AG04450 (cell line): ENCODE measurements around the gene ARID3C. TPM values are rescaled to one million over a fixed set of nuclear protein-coding genes. Genes with fewer than 3 reads are reported as not detected.

ENCODE experiments used
- CTCF ChIA-PET: fragments of 300-600, 350-600 bp; formaldehyde crosslinking; extraction: SDS; loops from one replicate; lab custom pipeline; 2022; ENCODE audit warnings: antibody characterized with exemption, inconsistent platforms; lab: Charles Lee
- POLR2A ChIA-PET: fragments of 350-600 bp; formaldehyde crosslinking; extraction: SDS; loops from one replicate; lab custom pipeline; 2021; ENCODE audit warnings: antibody characterized with exemption, inconsistent platforms; lab: Yijun Ruan, JAX
- DNase-seq: peaks from one replicate; pipeline ENCODE4 v3.0.0-alpha.2; 2011; ENCODE audit warnings: low read depth, low spot score
- H3K27ac ChIP-seq: one replicate; pipeline ENCODE4 v1.5.1; 2012; ENCODE audit warnings: low read depth, low read length, control low read depth
- H3K27me3 ChIP-seq: one replicate; pipeline ENCODE4 v1.6.0; 2012; ENCODE audit warnings: low read length; ENCODE audit not compliant: control insufficient read depth, insufficient read depth
- H3K4me3 ChIP-seq: 2 replicates; pipeline ENCODE4 v1.5.1; 2011; ENCODE audit warnings: mild to moderate bottlenecking, low read depth, low read length, control low read depth
- H3K9me3 ChIP-seq: 2 replicates; pipeline ENCODE4 v1.5.1; 2012; ENCODE audit warnings: low read length; ENCODE audit not compliant: control insufficient read depth, insufficient read depth
- CTCF ChIP-seq: IDR thresholded peaks from 2 replicates; pipeline ENCODE4 v1.5.1; 2011; ENCODE audit warnings: low read depth, low read length, control low read depth, inconsistent platforms
- polyA minus RNA-seq: library from RNA; depleted of rRNA, polyadenylated mRNA; stranded (reverse); fragments of >200 nt; gene quantifications from 2 replicates; pipeline ENCODE4 v1.2.3, GENCODE V29; 2011; rRNA and poly(A)+ RNA removed
- polyA plus RNA-seq: library from polyadenylated mRNA; depleted of rRNA; stranded (reverse); fragments of >200 nt; gene quantifications from 2 replicates; pipeline ENCODE4 v1.2.3, GENCODE V29; 2011; rRNA removed

Gene ARID3C, protein sequence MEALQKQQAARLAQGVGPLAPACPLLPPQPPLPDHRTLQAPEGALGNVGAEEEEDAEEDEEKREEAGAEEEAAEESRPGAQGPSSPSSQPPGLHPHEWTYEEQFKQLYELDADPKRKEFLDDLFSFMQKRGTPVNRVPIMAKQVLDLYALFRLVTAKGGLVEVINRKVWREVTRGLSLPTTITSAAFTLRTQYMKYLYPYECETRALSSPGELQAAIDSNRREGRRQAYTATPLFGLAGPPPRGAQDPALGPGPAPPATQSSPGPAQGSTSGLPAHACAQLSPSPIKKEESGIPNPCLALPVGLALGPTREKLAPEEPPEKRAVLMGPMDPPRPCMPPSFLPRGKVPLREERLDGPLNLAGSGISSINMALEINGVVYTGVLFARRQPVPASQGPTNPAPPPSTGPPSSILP
- not detected in 2 replicates for polyA plus RNA-seq
- polyA minus RNA-seq = not detected in 2 replicates

DNA sequence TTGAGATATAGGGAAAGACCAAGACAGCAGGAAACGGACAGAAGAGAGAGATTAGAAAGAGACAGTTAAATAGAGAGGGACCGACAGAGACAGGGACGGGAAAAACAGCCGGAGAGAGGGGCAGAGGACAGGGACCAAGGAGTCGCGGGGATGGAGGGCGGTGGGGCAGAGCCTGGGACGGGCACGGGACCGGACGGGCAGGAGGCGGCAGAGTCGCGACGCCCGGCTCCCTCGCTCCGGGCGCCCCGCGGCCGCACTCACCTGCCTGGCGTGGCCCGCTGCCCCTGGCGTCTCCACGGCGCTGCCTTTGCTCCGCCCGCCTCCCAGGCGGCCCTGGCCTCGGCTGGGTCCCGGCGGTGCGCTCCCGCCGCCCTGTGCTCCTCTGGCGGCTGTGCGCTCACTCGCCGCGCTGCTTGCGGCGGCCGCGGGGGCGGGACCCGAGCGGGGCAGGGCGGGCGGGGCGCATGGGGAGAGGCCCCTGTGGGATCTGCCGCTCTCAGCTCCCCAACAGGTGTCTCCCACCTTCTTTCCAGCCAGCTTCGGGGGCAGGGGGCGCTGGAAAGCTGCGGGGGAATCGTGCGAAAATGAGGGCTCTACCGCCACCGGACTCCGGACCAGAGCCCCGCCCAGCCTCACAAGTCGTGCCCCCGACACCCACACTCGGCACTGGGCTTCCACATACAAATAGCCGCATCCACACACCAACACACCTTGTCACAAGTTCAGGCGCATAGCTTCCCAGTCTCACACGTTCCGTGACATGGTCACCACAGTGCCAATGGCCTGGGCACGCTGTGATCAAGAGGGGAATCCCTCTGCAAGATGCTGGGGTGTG, at the start of gene ARID3C:
Gene ARID3C (minus strand): TSS at position 411 of the 835 bp plus-strand sequence. CDS start 1,052 bp downstream, outside the sequence.
- H3K27ac ChIP-seq = no peak within 1 kb of the TSS
- H3K27me3 ChIP-seq = peaks cover 70% of the 10 kb centered on the region
- TF ChIP-seq CTCF = no peak
- H3K9me3 ChIP-seq = no peaks in the 10 kb centered on the region; the same call in 1 of the 2 replicates
- no peak for DNase-seq
- peak within 1 kb of the TSS; percentile 44 for H3K4me3 ChIP-seq
- ChIA-PET CTCF (interaction anchor here (1.3 kb wide), 1 partner anchor 225 kb away, joined by 3 read pairs; no protein-coding TSS in a partner anchor), POLR2A (no interaction called here)

GRCh38 chr9:34675869-34676268, 47.0 kb upstream of the ARID3C start:
- TF ChIP-seq CTCF = no peak
- Histone ChIP-seq H3K27ac (no peak overlapping the region), H3K9me3 (no peaks in the 10 kb centered on the region), H3K4me3 (no peak overlapping the region), H3K27me3 (no peaks in the 10 kb centered on the region)
- POLR2A ChIA-PET = no interaction called here
- DNase-seq = no peak
- CTCF ChIA-PET = interaction anchor here (1.1 to 2.9 kb wide), 2 partner anchors 25 to 27 kb away, joined by 10 to 22 read pairs; no protein-coding TSS in a partner anchor

DNA sequence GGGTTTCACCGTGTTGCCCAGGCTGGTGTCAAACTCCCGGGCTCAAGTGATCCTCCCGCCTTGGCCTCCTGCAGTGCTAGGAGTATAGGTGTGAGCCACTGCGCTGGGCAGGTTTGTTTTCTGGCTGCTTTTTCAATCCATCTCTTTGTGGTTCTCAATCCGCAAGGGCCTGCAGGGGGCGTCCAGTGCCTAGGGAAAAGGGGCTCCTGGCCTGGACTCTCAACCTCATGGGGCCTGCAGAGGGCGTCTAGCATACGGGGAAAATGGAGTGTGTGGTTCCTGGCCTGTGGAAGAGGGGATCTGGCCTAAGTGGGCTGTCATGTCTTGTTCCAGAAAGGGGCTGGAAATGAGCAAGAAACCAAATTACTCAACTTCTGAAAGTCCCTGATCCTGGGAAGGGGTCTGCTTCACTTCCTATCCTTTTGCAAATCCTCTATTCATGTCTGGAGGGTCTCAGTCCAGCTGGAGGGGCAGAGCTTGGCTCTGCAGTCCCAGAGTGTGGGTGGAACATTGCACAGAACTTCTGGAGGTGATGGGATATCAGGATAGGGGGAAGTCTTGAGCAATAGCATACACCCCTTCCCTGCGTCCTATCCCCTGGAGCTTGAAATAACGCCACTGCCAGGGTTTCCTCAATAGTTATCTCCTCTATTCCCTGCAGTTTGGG, 46.3 kb upstream of the ARID3C start:
- peak; percentile 80 for TF ChIP-seq CTCF
- Histone ChIP-seq H3K27me3 (no peaks in the 10 kb centered on the region), H3K27ac (no peak overlapping the region), H3K9me3 (no peaks in the 10 kb centered on the region), H3K4me3 (no peak overlapping the region)
- ChIA-PET POLR2A (no interaction called here), CTCF (interaction anchor here (1.0 to 2.9 kb wide), 3 partner anchors 16 to 27 kb away, joined by 3 to 22 read pairs (median 10); no protein-coding TSS in a partner anchor)
- no peak for DNase-seq

DNA sequence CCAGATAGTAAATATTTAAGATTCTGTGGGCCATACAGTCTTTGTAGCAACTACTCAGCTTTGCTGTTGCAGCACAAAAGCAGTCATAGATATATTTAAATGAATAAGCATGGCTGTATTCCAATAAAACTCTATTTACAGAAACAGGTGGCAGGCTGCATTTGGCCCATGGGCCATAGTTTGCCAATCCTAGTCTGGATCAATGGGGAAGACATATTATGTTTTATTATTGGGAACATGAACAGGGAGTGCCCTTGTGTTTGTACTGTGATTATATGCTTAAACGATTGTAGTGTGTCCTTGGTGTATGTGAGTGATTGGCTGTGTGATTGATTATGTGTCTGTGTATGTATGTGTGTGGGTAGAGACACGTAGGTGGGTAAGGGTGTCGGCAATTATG, 45.6 kb upstream of the ARID3C start:
- Histone ChIP-seq H3K27ac (no peak overlapping the region), H3K4me3 (no peak overlapping the region), H3K9me3 (no peaks in the 10 kb centered on the region), H3K27me3 (no peaks in the 10 kb centered on the region)
- POLR2A ChIA-PET = no interaction called here
- DNase-seq = no peak
- CTCF ChIA-PET = interaction anchor here (1.0 kb wide), 3 partner anchors 17 to 28 kb away, joined by 3 to 6 read pairs (median 4); no protein-coding TSS in a partner anchor
- no peak for TF ChIP-seq CTCF
